GDM1 (cell line): ENCODE measurements around the gene DDX54.
A peak's percentile ranks its signal among the peaks of the same experiment; 100 is the strongest.

Experiments
- DNase-seq: peaks from one replicate; lab custom pipeline; 2025; lab: John Stamatoyannopoulos, UW

Gene DDX54

GRCh38 chr12:113140706-113141105 lies 44.6 kb downstream of the DDX54 start:
- DNase-seq, result no peak

GRCh38 chr12:113138826-113139225 lies 46.5 kb downstream of the DDX54 start:
- no peak for DNase-seq

GRCh38 chr12:113137861-113138783 lies 47.2 kb downstream of the DDX54 start:
- DNase-seq, result no peak

DNA sequence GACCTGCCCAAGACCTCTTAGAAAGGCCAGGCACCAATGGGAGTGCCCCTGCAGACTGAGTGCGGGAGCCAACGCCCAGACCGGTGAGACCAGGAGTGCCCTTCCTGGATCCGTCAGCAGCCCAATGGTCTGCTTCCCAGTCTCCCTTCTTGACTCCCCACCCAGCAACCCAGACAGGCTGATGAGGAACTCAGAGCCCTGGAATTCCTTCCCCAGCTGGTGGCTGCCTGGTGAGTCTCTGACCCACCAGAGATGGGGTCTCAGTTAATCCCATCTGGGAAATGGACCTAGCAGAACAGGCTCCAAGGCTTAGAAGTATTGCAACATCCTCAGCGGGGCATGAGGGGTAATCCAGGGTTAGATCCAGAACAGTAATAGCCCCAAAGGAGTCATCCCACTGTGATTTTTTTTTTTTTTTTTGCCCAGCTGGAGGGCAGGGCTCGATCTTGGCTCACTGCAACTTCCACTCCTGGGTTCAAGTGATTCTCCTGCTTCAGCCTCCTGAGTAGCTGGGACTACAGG lies 48.2 kb downstream of the DDX54 start:
- no peak for DNase-seq

DNA sequence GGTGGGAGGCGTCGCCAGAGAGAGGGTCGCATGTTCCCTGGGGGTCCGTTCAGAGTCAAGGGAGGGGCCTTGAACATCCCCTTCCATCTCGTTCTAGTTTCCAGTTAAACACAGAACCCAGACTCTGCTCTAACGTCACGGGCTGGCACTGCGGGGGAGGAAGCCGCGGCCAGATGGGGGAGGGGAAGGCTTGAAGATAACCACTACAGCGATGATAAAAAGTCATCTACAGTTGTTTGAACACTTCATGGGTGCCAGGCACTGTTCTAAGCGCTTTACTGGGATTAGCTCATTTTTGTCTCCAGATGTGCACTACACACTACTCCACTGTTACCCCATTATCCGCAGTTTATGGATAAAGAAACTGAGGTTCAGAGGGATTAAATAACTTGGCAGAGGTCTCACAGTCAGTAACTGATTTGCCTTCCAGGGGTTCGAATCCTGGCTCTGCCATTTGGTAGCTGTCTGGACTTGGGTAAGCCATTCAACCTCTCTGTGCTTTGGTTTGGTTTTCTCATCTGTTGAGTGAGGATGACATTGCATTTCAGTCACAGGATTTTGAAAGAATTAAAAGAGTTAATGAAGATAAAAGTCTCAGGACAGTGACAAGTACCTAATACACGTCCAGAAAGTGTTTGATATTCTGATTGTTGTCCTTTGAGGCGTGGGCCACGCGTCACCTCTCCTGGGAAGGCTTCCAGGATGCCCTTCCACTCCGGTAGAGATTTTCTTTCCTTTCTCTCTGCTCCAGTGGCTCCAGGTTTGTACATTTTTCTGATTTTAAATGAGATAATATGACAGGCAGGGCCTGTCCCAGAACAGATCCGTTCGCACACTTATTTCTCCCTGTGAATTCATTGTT lies 48.9 kb downstream of the DDX54 start:
- DNase-seq, result no peak

DNA sequence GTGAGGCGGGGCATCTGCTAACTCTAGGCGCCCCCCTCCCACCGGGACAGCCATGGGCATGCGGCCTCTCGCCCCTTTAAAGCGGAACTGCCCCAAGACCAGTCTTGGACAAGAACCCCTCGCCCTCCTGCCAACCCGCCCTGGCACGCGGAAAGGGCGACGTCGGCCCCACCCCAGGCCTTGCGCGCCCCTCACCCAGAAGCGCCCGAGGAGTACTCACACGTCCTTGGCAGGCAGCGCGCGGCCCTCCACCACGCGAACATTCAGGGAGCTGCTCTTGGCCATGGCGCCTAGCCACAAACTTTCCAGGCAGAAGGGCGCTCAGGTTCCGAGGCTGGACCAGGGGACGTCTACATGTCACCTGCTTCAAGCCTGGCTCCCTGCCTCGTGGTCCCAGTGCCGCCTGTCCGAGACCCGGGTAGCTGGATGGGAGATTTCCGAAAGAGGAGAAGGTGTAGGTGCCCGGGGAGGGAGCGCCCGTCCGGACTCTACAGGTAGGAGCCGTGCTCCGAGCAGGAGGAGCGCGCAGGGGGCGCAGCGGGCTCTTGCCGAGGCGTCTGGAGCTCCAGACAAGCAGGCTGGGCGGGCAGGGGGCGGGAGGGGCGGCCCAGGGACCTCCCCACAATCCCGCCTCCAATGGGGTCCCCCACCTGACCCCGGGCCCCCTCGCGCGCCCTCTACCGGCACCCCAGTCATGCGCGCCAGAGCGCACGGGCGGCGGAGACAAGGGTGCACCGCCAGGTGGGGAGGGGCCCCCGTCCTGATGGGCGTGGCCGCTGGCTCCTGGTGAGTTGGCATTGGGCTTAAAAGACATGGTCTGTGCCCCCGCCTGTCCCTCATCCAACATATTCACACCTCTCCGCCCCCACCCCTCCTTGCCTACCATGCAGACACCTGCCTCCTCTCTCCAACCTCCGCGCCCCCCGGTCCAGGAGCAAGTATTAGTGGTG lies 49.8 kb downstream of the DDX54 start, which contains the start of gene RASAL1:
Gene RASAL1, minus strand, starts transcription at position 584 of the 950 bp plus-strand sequence. Its CDS starts 299 bp downstream, at position 285.
- DNase-seq, result peak; percentile 57

DNA sequence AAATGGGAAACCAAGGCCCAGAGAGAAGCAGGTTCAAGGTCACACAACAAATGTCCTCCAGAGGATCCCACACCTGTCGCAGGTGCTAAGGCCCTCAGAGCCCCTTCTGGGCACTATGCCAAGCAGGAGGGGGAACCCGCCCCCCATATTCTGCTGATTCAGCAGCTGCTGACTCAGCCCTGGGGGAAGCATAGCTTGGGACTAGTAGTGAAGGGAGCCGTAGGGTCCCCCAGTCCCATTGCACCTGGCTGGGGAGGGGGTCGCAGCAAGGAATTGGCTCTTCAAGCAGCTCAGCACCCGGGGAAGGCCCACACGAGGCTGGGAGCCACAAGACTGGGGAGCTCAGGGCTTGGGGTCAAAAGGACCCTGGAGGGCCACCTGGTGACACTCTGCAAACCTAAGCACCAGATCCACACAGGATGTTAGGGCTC lies 50.7 kb downstream of the DDX54 start:
- no peak for DNase-seq

- no peak for DNase-seq
These were observed 51.2 kb downstream of the DDX54 start for GRCh38 chr12:113134071-113134470.

DNA sequence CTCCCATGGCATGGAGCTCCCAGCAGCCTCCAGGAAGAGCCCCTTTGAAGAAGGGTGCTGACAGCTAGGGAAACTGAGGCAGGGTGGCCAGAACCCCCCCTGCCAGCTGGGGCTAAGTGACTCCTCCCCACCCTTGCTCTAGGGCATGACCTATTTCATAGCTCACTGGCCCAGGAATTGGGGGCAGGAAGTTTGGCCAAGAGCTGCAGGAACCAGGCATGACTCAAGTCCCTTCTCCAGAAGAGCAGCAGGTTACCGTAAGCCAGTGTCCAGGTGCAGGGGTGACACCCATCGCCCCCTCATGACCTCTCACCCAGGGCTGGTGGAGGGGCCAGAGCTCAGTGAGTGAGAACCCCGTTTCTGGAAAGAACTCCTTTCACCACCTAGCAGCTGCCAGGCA lies 51.6 kb downstream of the DDX54 start:
- DNase-seq, result no peak

DNA sequence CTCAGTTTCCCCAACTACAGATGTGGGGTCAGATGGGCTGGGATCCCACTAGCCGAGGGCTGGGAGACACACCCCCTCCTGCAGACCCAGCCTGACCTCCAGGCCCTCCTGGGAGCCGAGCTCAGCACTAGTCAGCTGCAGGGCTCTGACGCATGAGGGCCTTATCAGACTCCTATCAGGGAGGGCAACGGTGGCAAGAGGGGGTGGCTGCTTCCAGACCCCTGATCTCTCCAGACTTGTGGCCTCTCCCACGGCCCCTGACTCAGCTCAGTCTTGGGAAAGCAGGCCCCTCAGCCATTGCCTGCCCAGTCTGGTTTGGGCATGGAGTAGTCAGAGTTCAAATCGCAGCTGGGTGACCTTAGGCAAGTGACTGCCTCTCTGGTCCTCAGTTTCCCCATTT lies 52.2 kb downstream of the DDX54 start:
- no peak for DNase-seq

GRCh38 chr12:113131556-113131955 lies 53.7 kb downstream of the DDX54 start:
- DNase-seq, result no peak

DNA sequence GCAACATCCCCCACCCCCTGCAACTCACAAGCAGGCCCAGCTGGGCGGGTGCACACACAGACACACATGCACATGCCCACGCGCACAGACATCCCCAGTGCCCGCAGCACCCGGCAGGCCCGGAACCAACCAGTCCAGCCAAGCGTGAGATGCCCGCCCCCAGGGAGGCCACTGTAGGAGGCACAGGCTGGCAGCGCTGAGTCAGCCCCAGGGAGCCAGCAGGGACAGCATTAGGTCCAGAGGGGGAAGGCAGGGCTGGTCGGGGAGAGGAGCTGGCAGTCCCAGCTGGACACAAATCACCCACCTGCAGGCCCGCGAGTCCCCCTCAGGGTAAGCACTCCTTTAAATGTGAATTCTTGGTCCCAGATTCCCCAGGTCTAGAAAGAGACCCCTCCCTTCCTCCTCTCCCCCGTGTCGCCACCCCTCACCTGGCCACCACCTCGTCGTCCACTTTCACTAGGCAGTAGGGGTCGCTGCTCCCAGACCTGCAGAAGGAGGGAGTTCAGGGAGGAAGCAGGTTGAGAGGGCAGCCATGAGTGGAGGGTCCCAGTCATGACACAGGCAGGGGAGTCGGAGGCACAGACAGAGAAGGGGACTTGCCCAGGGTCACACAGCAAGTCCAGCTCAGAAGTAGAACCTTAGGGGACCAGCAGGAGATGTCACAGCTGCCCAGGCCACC lies 54.7 kb downstream of the DDX54 start:
- no peak for DNase-seq

DNA sequence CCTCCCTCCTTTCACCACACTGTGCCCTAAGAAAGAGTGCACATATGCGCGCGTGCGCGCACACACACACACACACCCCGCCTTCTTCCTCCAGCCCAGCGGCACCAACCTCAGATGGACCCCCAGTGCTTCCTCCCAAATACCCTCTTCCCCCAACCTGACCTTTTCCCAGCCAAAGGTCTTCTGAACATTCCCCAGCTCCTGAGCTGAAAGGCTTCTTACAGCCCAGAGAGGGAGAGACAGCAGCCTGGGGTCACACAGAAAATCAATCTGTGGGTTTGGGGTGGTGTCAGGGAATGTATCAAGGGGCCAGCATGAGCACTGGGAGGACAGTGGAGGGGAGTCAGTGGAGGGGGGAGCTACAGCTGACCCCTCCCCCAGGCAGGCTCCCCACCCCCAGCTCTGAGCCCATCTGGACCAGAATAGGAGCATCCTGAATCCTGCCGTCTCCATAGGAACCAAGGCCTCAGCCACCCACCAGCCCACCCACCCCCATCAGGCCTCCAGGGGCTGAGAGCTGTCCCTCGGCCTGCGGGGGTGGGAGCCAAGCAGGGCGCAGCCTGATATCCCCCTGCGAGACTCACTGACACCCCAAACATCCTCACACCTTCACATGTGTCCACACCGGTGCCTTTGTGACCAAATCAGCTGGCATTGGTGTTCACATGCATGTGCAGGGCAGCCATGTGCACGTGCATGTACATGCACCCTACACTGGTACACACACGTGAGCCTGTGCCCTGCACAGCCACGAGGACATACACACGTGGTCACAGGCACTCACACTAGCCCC lies 55.4 kb downstream of the DDX54 start:
- DNase-seq, result no peak

- DNase-seq, result no peak
These were observed 56.2 kb downstream of the DDX54 start for GRCh38 chr12:113128802-113129663.

- no peak for DNase-seq
These were observed 57.5 kb downstream of the DDX54 start for GRCh38 chr12:113127791-113128199.

- no peak for DNase-seq
These were observed 64.5 kb downstream of the DDX54 start for GRCh38 chr12:113120670-113121370.

DNA sequence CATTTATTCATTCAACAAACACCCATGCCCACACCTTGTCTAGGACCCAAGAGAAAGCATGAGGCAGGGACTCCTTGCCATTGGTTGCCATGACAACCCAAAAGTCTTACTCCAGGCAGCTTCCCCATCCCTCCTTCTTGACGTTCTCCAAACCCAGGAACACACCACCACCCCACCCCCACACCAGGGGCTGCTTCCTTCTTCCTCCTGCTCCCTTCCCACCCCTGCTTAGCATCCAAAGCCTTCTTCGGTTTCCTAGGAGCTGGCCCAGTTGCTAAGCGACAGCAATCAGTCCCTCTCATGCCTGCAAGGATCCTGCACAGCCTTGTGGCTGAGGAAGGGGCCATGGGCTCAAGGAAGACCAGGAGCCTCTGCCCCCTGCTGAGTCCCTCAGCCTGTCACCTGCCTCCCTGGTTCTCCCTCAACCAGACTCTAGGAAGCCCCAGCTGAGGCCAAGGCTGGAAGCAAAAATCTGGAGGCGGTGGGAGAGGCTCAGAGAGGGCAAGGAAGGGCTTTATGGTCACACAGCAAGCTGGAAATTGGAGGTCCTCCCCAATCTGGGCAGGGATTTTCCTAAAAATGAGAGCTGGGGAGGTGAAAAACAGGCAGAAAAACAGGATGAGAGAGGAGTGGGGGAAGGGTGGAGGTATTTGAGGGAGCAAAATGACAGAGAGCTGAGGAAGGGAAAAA lies 65.2 kb downstream of the DDX54 start:
- DNase-seq, result no peak

DNA sequence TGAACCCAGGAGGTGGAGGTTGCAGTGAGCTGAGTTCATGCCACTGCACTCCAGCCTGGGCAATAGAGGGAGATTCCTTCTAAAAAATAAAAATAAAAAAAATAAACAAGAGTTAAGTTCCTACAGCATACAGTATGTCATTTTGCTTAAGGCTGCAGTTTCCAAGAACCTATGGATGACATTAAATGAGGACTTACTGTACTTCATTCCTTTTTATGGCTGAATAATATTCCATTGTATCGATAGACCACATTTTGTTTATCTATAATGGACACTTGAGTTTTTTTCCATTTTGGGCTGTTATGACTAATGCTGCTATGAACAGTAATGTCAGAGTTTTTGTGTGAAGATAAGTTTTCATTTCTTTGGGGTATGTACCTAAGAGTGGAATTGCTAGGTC lies 67.1 kb downstream of the DDX54 start:
- no peak for DNase-seq
